ENCODE data around the gene ASTN2.

Gene ASTN2

GRCh38 chr9:117258184-117258866, 156.5 kb downstream of the ASTN2 start:
- in situ Hi-C loops (cut with MboI; ENCODE audit: low sequenced_read_pairs) = no loop called here

- in situ Hi-C loops (cut with MboI; ENCODE audit: low sequenced_read_pairs) = no loop called here
These were observed 161.6 kb downstream of the ASTN2 start for GRCh38 chr9:117253261-117253660.

- in situ Hi-C loops (cut with MboI; ENCODE audit: low sequenced_read_pairs) = no loop called here
These were observed 164.1 kb downstream of the ASTN2 start for GRCh38 chr9:117250610-117251215.

GRCh38 chr9:117249799-117250198, 165.1 kb downstream of the ASTN2 start:
- in situ Hi-C loops (cut with MboI; ENCODE audit: low sequenced_read_pairs) = no loop called here

GRCh38 chr9:117247266-117247665, 167.6 kb downstream of the ASTN2 start:
- in situ Hi-C loops (cut with MboI; ENCODE audit: low sequenced_read_pairs) = no loop called here

- in situ Hi-C loops (cut with MboI; ENCODE audit: low sequenced_read_pairs) = no loop called here
These were observed 169.6 kb downstream of the ASTN2 start for GRCh38 chr9:117245175-117245829.

- in situ Hi-C loops (cut with MboI; ENCODE audit: low sequenced_read_pairs) = no loop called here
These were observed 172.8 kb downstream of the ASTN2 start for GRCh38 chr9:117242082-117242481.

- in situ Hi-C loops (cut with MboI; ENCODE audit: low sequenced_read_pairs) = no loop called here
These were observed 175.4 kb downstream of the ASTN2 start for GRCh38 chr9:117239428-117239827.

GRCh38 chr9:117234103-117234502, 180.8 kb downstream of the ASTN2 start:
- in situ Hi-C loops (cut with MboI; ENCODE audit: low sequenced_read_pairs) = no loop called here

GRCh38 chr9:117233016-117233415, 181.8 kb downstream of the ASTN2 start:
- in situ Hi-C loops (cut with MboI; ENCODE audit: low sequenced_read_pairs) = no loop called here

- in situ Hi-C loops (cut with MboI; ENCODE audit: low sequenced_read_pairs) = no loop called here
These were observed 182.6 kb downstream of the ASTN2 start for GRCh38 chr9:117232281-117232680.

GRCh38 chr9:117231012-117231411, 183.8 kb downstream of the ASTN2 start:
- in situ Hi-C loops (cut with MboI; ENCODE audit: low sequenced_read_pairs) = no loop called here

- in situ Hi-C loops (cut with MboI; ENCODE audit: low sequenced_read_pairs) = no loop called here
These were observed 190.2 kb downstream of the ASTN2 start for GRCh38 chr9:117224695-117225094.

GRCh38 chr9:117218951-117219350, 195.9 kb downstream of the ASTN2 start:
- in situ Hi-C loops (cut with MboI; ENCODE audit: low sequenced_read_pairs) = no loop called here

- in situ Hi-C loops (cut with MboI; ENCODE audit: low sequenced_read_pairs) = no loop called here
These were observed 200.4 kb downstream of the ASTN2 start for GRCh38 chr9:117214416-117214815.

- in situ Hi-C loops (cut with MboI; ENCODE audit: low sequenced_read_pairs) = no loop called here
These were observed 203.6 kb downstream of the ASTN2 start for GRCh38 chr9:117211280-117211679.

- in situ Hi-C loops (cut with MboI; ENCODE audit: low sequenced_read_pairs) = no loop called here
These were observed 209.1 kb downstream of the ASTN2 start for GRCh38 chr9:117205806-117206205.

- in situ Hi-C loops (cut with MboI; ENCODE audit: low sequenced_read_pairs) = no loop called here
These were observed 209.9 kb downstream of the ASTN2 start for GRCh38 chr9:117204971-117205370.

- in situ Hi-C loops (cut with MboI; ENCODE audit: low sequenced_read_pairs) = no loop called here
These were observed 223.2 kb downstream of the ASTN2 start for GRCh38 chr9:117191504-117192261.

GRCh38 chr9:117189121-117189520, 225.7 kb downstream of the ASTN2 start:
- in situ Hi-C loops (cut with MboI; ENCODE audit: low sequenced_read_pairs) = no loop called here

GRCh38 chr9:117188394-117188793, 226.5 kb downstream of the ASTN2 start:
- in situ Hi-C loops (cut with MboI; ENCODE audit: low sequenced_read_pairs) = no loop called here
